ENCODE results near the gene ADARB2. TPM values are rescaled to one million over a fixed set of nuclear protein-coding genes. Genes with fewer than 3 reads are reported as not detected.

Gene ADARB2
- total and polyA plus RNA-seq, 10 of the 15 experiments (the other 5 are each of a cell fraction or from before 2014, with no cell fraction given) = 0.02 to 4.1 (median 0.76) TPM

- H4K20me1 ChIP-seq (ENCODE audit: control insufficient read depth, insufficient read depth) = no peaks in the 10 kb centered on the region
- no peak for FAIRE-seq
- H3K4me3 ChIP-seq = no peak overlapping the region
- no peak overlapping the region for H3K9ac ChIP-seq (ENCODE audit: control insufficient read depth, insufficient read depth, low read length)
- no peaks in the 10 kb centered on the region for H3K79me2 ChIP-seq (ENCODE audit: control insufficient read depth, insufficient read depth, low read length)
- CTCF ChIA-PET = interaction anchor here (2.0 kb wide), 1 partner anchor 13 kb away, joined by 9 read pairs; no protein-coding TSS in a partner anchor
- H3K36me3 ChIP-seq (ENCODE audit: control insufficient read depth in 2 of 2, insufficient read depth in 2 of 2, low read length in 1 of 2) = no peaks in the 10 kb centered on the region
- DNase-seq (ENCODE audit: low read depth, low spot score) = no peak
- in situ Hi-C loops (cut with MboI) = no loop called here
- SMC1A ChIA-PET (ENCODE audit: uncharacterized antibody, unreplicated experiment) = interaction anchor here (0.8 to 1.4 kb wide), 2 partner anchors 14 to 278 kb away, joined by 3 to 4 read pairs; no protein-coding TSS in a partner anchor
- POLR2A ChIA-PET = no interaction called here
- intact Hi-C loops (cut with micrococcal nuclease; ENCODE audit: unreplicated experiment) = no loop called here
- RAD21 ChIA-PET (ENCODE audit: unreplicated experiment) = no interaction called here
- TF ChIP-seq USF2 (IDR thresholded peaks at IDR 0.05; ENCODE audit: borderline replicate concordance, low read depth, low read length) (no peak), HDAC6 (IDR thresholded peaks at IDR 0.05; ENCODE audit: unreplicated experiment) (no peak), SREBF2 (IDR thresholded peaks at IDR 0.05; ENCODE audit: low read length) (no peak), ZBED1 (IDR thresholded peaks at IDR 0.05; ENCODE audit: borderline replicate concordance) (no peak), EP300 (IDR thresholded peaks at IDR 0.05; ENCODE audit: borderline replicate concordance in 1 of 2, control insufficient read depth in 1 of 2, low read depth in 2 of 2, low read length in 2 of 2) (no peak), SKIL (IDR thresholded peaks at IDR 0.05; ENCODE audit: low read depth, poor library complexity, severe bottlenecking) (no peak), NBN (IDR thresholded peaks at IDR 0.05) (no peak), SUZ12 (IDR thresholded peaks at IDR 0.05; ENCODE audit: unreplicated experiment) (no peak), HDAC2 (IDR thresholded peaks at IDR 0.05) (no peak), YY1 (IDR thresholded peaks at IDR 0.05; ENCODE audit: low read depth, low read length) (no peak), FOXM1 (IDR thresholded peaks at IDR 0.05; ENCODE audit: low read depth, low read length) (no peak), SP1 (IDR thresholded peaks at IDR 0.05; ENCODE audit: low read depth, low read length) (no peak), NFIC (IDR thresholded peaks at IDR 0.05; ENCODE audit: low read depth, low read length) (no peak)
- TF ChIP-seq, protein P1, sequence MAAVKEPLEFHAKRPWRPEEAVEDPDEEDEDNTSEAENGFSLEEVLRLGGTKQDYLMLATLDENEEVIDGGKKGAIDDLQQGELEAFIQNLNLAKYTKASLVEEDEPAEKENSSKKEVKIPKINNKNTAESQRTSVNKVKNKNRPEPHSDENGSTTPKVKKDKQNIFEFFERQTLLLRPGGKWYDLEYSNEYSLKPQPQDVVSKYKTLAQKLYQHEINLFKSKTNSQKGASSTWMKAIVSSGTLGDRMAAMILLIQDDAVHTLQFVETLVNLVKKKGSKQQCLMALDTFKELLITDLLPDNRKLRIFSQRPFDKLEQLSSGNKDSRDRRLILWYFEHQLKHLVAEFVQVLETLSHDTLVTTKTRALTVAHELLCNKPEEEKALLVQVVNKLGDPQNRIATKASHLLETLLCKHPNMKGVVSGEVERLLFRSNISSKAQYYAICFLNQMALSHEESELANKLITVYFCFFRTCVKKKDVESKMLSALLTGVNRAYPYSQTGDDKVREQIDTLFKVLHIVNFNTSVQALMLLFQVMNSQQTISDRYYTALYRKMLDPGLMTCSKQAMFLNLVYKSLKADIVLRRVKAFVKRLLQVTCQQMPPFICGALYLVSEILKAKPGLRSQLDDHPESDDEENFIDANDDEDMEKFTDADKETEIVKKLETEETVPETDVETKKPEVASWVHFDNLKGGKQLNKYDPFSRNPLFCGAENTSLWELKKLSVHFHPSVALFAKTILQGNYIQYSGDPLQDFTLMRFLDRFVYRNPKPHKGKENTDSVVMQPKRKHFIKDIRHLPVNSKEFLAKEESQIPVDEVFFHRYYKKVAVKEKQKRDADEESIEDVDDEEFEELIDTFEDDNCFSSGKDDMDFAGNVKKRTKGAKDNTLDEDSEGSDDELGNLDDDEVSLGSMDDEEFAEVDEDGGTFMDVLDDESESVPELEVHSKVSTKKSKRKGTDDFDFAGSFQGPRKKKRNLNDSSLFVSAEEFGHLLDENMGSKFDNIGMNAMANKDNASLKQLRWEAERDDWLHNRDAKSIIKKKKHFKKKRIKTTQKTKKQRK (IDR thresholded peaks at IDR 0.05; ENCODE audit: low read depth, low read length) = no peak
- TF ChIP-seq, protein P2, sequence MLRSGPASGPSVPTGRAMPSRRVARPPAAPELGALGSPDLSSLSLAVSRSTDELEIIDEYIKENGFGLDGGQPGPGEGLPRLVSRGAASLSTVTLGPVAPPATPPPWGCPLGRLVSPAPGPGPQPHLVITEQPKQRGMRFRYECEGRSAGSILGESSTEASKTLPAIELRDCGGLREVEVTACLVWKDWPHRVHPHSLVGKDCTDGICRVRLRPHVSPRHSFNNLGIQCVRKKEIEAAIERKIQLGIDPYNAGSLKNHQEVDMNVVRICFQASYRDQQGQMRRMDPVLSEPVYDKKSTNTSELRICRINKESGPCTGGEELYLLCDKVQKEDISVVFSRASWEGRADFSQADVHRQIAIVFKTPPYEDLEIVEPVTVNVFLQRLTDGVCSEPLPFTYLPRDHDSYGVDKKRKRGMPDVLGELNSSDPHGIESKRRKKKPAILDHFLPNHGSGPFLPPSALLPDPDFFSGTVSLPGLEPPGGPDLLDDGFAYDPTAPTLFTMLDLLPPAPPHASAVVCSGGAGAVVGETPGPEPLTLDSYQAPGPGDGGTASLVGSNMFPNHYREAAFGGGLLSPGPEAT (IDR thresholded peaks at IDR 0.05; ENCODE audit: low read depth) = no peak
- no peak for ATAC-seq
- BruUV-seq (replicated peaks) = no TSS peak
- 75% methylated on average over 11 of the region's 11 CpGs for WGBS (ENCODE audit: insufficient coverage, insufficient replicate concordance, low lambda C conversion rate, missing lambda C conversion rate)
- H3K27ac ChIP-seq (ENCODE audit: control insufficient read depth, insufficient read depth) = no peak overlapping the region
- no peaks in the 10 kb centered on the region for H3K9me3 ChIP-seq (replicated peaks; ENCODE audit: control insufficient read depth, insufficient read depth, low read length)
- no peaks in the 10 kb centered on the region for H3K4me1 ChIP-seq (ENCODE audit: control insufficient read depth, insufficient read depth, low read length)
- H3K27me3 ChIP-seq (replicated peaks in 1 of 2; ENCODE audit: control insufficient read depth in 2 of 2, insufficient read depth in 2 of 2, low read length in 1 of 2) = no peaks in the 10 kb centered on the region
- no peak overlapping the region for H2AFZ ChIP-seq (ENCODE audit: control insufficient read depth, low read depth, low read length)
- H3K4me2 ChIP-seq (ENCODE audit: control insufficient read depth, insufficient read depth) = no peak overlapping the region
These were observed 303.1 kb downstream of the ADARB2 start for GRCh38 chr10:1434202-1434601.

Measured in GM12878 (cell line).